KOPT-K1 (cell line): ENCODE measurements around the gene EDN2.

Experiments used
- H3K27ac ChIP-seq: fragments of 200-600 bp; sonication (generic); 2 replicates; pipeline ENCODE4 v1.5.1; 2016; ENCODE audit warnings: antibody characterized with exemption, mild to moderate bottlenecking, low read depth, low read length; ENCODE audit not compliant: poor library complexity, severe bottlenecking
- H3K36me3 ChIP-seq: fragments of 200-600 bp; sonication (generic); 2 replicates; pipeline ENCODE4 v1.5.1; 2017; ENCODE audit warnings: antibody characterized with exemption, mild to moderate bottlenecking, low read length, moderate library complexity; ENCODE audit not compliant: insufficient read depth
- H3K9me3 ChIP-seq: fragments of 200-600 bp; sonication (generic); 2 replicates; pipeline ENCODE4 v1.5.1; 2017; ENCODE audit warnings: antibody characterized with exemption, low read length, mild to moderate bottlenecking; ENCODE audit not compliant: insufficient read depth, poor library complexity, severe bottlenecking

The EDN2 gene

GRCh38 chr1:41510531-41511238, 26.2 kb upstream of the EDN2 start:
- peaks cover 56% of the 10 kb centered on the region for H3K36me3 ChIP-seq
- no peak overlapping the region for H3K27ac ChIP-seq

GRCh38 chr1:41509270-41509671, 24.8 kb upstream of the EDN2 start:
- Histone ChIP-seq H3K36me3 (peaks cover 43% of the 10 kb centered on the region), H3K9me3 (no peaks in the 10 kb centered on the region)

More at GRCh38 chr1:41510531-41511238, 26.2 kb upstream of the EDN2 start:
- H3K9me3 ChIP-seq = no peaks in the 10 kb centered on the region

DNA sequence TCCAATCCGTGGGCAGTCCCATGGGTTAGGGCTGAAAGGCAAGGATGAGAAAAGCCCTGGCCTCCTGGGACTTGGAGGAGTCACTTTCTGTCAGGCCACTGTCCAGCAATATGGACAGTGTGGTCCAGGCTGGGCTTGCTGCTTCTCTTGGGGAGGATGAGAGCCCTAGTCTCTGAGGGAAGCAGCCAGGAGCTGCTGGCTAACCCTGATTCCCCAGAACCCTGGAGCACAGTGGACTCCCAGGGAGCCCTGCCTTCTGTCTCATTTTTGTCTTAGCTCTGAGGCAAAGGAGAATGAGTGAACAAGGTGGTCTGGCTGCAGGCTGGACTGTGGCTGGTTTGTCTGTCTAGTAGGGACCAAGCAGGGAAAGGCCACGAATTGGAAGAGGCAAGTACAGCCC, 23.8 kb upstream of the EDN2 start:
- H3K9me3 ChIP-seq = no peaks in the 10 kb centered on the region

More at GRCh38 chr1:41509270-41509671, 24.8 kb upstream of the EDN2 start:
- no peak overlapping the region for H3K27ac ChIP-seq

GRCh38 chr1:41507836-41508235, 23.4 kb upstream of the EDN2 start:
- Histone ChIP-seq H3K9me3 (no peaks in the 10 kb centered on the region), H3K27ac (no peak overlapping the region), H3K36me3 (peaks cover 31% of the 10 kb centered on the region)

More for the DNA sequence above, 23.8 kb upstream of the EDN2 start:
- Histone ChIP-seq H3K36me3 (peaks cover 36% of the 10 kb centered on the region), H3K27ac (no peak overlapping the region)

DNA sequence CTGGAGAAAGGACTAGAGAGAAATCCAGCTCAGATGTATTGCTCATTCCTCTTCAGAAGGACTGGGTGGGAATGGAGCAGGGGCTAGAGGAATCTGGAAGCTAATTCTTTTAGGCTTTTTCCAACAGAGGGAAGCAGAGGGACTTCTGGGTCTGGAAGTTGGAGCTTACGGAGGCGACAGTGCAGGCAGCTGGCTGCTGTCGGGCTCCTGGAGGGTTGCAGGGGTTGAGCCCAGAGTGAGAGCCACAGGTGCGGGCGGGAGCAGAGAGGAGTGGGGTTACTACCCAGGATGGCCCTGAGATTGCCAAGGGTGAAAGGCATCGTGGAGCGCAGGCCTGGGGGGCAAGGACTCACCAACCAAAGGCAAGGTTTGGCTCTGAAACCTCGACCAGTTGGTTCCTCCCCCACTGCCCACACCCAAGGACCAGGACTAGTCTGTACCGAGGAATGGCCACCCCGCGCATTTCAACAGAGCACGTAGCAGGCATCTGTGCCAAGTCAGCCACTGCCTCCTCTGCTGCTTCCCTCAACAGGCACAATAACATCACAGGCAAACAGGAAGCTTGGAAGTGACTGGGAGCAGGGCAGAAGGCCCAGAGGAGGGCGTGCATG, 22.7 kb upstream of the EDN2 start:
- Histone ChIP-seq H3K36me3 (peaks cover 25% of the 10 kb centered on the region), H3K27ac (no peak overlapping the region), H3K9me3 (no peaks in the 10 kb centered on the region)

GRCh38 chr1:41504114-41505035, 19.9 kb upstream of the EDN2 start:
- H3K9me3 ChIP-seq = no peaks in the 10 kb centered on the region
- no peaks in the 10 kb centered on the region for H3K36me3 ChIP-seq
- no peak overlapping the region for H3K27ac ChIP-seq

DNA sequence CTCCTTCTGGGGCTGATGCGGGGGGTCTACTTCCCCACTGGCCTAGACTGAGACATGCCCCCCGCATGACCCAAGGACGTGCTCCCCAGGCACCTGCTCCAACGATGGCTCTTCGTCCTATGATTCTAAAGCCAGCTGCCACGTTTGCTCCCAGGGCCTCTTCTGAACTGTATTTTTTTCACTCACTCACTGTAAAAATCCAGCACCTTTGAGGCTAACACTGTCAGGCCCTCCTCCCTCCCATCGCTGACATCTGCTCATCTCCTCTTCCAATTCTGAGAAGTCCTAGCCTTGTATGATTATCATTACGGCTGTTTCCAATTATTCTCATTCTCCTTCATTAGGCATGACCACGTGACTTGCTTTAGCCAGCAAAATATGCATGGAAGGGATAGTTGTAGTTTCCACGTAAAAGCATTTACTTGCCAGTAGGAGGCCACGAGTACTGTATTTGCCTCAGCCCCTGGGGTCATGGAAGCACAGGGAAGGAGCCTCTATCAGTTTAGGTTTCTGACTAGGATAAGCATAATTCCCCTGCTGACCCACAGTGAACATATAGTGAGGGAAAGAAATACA, 19.1 kb upstream of the EDN2 start:
- Histone ChIP-seq H3K27ac (no peak overlapping the region), H3K36me3 (no peaks in the 10 kb centered on the region), H3K9me3 (no peaks in the 10 kb centered on the region)

DNA sequence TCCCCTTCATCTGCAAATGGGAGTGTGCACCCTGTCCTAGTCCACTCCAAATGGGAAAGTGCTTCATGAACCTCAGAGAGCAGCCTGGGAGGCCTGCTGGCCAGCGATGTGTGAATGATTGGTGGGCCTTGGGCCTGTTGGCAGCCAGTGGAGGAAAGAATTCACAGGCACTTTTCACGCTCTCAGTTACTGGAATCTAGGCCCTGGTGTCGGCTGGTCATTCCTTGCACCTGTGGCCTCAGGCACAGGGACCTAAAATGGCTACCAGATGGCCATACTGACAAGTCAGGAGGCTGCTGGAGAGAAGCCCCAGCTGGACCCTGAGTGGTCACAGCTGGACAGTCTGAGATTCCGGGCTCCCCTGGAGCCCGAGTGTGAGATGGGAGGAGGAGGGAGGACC, 18.4 kb upstream of the EDN2 start:
- Histone ChIP-seq H3K9me3 (no peaks in the 10 kb centered on the region), H3K36me3 (no peaks in the 10 kb centered on the region), H3K27ac (no peak overlapping the region)

DNA sequence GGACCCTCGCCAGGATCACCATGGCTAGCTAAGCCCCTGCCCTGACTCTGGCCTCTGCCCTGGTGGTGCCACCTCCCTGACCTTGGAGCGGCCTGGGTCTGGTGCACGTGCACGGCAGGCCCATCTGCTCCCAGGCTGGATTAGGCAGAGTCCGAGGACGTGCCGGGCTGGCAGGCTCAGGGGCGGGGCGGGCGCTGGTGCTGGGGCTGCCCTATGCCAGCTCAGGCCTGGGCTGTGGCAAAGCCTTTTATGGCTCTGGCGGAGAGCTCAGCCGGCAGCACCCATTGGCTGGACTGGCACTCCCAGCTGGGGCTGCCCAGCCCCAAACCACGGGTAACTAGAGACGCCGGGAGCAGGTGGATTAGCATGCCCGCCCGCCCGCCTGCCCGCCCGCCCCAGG, 17.1 kb upstream of the EDN2 start:
- H3K9me3 ChIP-seq = no peaks in the 10 kb centered on the region
- H3K27ac ChIP-seq = no peak overlapping the region

DNA sequence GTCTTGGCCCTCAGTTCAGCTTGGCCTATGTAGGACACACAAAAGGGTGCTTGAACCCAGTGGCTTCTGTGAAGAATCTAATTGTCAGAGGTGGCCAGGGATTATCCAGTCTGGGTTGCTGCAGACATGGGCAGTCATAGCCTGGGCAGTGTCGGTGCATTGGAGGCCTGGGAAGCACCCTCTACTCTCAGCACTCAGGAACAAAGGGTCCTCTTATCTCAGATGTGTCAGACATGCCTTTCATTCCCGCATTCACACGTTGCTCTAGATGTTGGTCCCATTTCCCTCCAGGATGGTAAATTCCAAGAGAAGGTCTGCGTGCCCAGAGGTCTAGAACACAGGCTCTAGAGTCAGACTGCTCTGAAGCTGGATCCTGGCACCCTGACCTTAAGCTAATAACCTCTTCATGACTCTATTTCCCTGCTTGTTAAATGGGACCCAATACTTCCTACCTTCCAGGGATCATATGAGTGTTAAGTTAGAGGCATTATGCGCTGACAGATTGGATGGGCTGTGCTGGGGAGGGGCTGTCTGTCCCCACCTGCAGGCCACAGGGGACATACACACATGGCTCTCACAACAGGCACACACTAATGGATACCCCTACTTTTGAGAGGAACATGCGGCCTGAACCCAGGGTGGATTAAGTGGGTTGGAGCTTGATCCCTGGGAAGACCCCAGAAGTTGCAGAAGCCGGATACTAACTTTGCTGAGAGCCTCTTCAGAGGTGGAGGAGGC, 16.5 kb upstream of the EDN2 start:
- Histone ChIP-seq H3K27ac (no peak overlapping the region), H3K9me3 (no peaks in the 10 kb centered on the region), H3K36me3 (no peaks in the 10 kb centered on the region)

More for the DNA sequence above, 17.1 kb upstream of the EDN2 start:
- no peaks in the 10 kb centered on the region for H3K36me3 ChIP-seq

DNA sequence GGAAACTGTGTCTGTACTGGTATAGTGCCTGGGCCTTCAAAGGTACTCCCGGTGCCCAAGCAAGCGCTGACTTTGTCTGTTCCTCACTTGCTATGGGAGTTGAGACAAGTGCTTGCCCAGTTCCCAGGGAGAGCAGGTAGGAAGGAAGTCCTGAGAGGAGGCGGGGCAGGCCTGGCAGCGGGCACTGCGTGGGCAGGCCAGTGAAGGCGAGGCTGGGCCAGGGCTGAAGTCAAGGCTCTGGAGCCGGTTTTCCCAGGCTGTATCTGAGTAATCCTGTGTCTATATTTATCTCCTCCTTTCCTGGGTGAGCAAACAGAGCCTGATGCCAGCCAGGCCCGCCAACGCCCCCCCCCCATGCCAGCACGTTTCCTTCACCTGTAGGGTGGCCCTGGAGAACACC, 15.9 kb upstream of the EDN2 start:
- Histone ChIP-seq H3K27ac (no peak overlapping the region), H3K36me3 (no peaks in the 10 kb centered on the region), H3K9me3 (no peaks in the 10 kb centered on the region)

- Histone ChIP-seq H3K9me3 (no peaks in the 10 kb centered on the region), H3K36me3 (no peaks in the 10 kb centered on the region), H3K27ac (no peak overlapping the region)
Observed at GRCh38 chr1:41499591-41499990, 15.1 kb upstream of the EDN2 start.

- Histone ChIP-seq H3K36me3 (no peaks in the 10 kb centered on the region), H3K27ac (no peak overlapping the region), H3K9me3 (no peaks in the 10 kb centered on the region)
Observed at GRCh38 chr1:41498804-41499203, 14.3 kb upstream of the EDN2 start.

DNA sequence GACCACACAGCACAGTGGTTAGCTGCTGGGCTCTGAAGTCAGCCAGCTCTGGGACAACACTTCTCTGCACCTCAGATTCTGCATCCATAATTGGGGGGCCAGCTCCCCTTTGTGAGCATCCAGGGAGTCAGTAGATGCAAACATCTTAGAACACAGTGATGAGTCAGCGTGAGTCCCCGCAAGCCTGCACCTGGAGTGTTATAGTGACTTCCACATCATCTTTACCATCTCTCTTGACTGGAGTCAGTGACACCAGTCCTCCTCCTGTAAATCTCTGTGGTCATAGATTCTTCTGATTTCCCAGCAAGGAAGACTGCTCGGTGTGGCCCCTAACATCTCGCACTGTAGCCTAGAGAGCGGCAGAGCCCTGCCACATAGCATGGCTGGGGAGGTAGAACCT, 13.9 kb upstream of the EDN2 start:
- Histone ChIP-seq H3K9me3 (no peaks in the 10 kb centered on the region), H3K36me3 (no peaks in the 10 kb centered on the region), H3K27ac (no peak overlapping the region)
